WTC11 (cell line): ENCODE data around the gene ACOT6. TPM values are rescaled to one million over a fixed set of nuclear protein-coding genes. Genes with fewer than 3 reads are reported as not detected.

ENCODE experiments used
- ATAC-seq: fragments of 200-7000 bp; cut with Tn5 transposase; 2 replicates; pipeline ENCODE4 v1.10.0; 2021; ENCODE audit warnings: mild to moderate bottlenecking, moderate library complexity
- CTCF ChIA-PET: fragments of 300-600 bp; sonication (Branson Sonifier 250); formaldehyde crosslinking; loops from one replicate; lab custom pipeline; 2021; ENCODE audit warnings: antibody characterized with exemption; lab: Charles Lee
- POLR2A ChIA-PET: fragments of 350-600 bp; sonication (Branson Sonifier 250); formaldehyde crosslinking; loops from one replicate; lab custom pipeline; 2021; ENCODE audit warnings: antibody characterized with exemption; lab: Charles Lee
- DNase-seq: peaks from one replicate; pipeline ENCODE4 v3.0.0; 2021; ENCODE audit warnings: low spot score
- H3K27ac Mint-ChIP-seq: 2 replicates; pipeline ENCODE4 v1.8.0; 2021; ENCODE audit warnings: mixed read lengths
- H3K27me3 Mint-ChIP-seq: 2 replicates; pipeline ENCODE4 v1.8.0; 2021; ENCODE audit warnings: low read depth, mild to moderate bottlenecking, moderate library complexity, mixed read lengths
- H3K36me3 Mint-ChIP-seq: 2 replicates; pipeline ENCODE4 v1.8.0; 2021; ENCODE audit warnings: mixed read lengths
- H3K4me1 Mint-ChIP-seq: 2 replicates; pipeline ENCODE4 v1.8.0; 2022; ENCODE audit warnings: mixed read lengths
- H3K4me3 Mint-ChIP-seq: 2 replicates; pipeline ENCODE4 v1.8.0; 2021; ENCODE audit warnings: mild to moderate bottlenecking, moderate library complexity, mixed read lengths
- H3K9me3 Mint-ChIP-seq: 2 replicates; pipeline ENCODE4 v1.8.0; 2021; ENCODE audit warnings: mixed read lengths
- ELF4 ChIP-seq: sonication (generic); formaldehyde crosslinking; IDR thresholded peaks from 2 replicates; pipeline ENCODE4 v1.8.1; 2022; ENCODE audit warnings: low read depth, mild to moderate bottlenecking, moderate library complexity, missing genetic modification reagents
- EMX1 ChIP-seq: fragments of 250-450 bp; sonication (Bioruptor Pico); IDR thresholded peaks from 2 replicates; pipeline ENCODE4 v1.8.0; 2021; ENCODE audit warnings: mild to moderate bottlenecking
- ESRRA ChIP-seq: sonication (generic); formaldehyde crosslinking; IDR thresholded peaks from 2 replicates; pipeline ENCODE4 v1.8.1; 2022; ENCODE audit warnings: mild to moderate bottlenecking, missing genetic modification reagents, borderline replicate concordance
- MYBL2 ChIP-seq: sonication (generic); formaldehyde crosslinking; IDR thresholded peaks from 2 replicates; pipeline ENCODE4 v1.8.1; 2023; ENCODE audit warnings: mild to moderate bottlenecking, moderate library complexity, missing genetic modification reagents
- NFYB ChIP-seq: sonication (generic); formaldehyde crosslinking; conservative IDR thresholded peaks from 2 replicates; pipeline ENCODE4 v1.8.0; 2022; ENCODE audit warnings: low read depth, missing genetic modification reagents
- NR2C2 ChIP-seq: sonication (generic); formaldehyde crosslinking; IDR thresholded peaks from 2 replicates; pipeline ENCODE4 v1.8.0; 2022; ENCODE audit warnings: mild to moderate bottlenecking, missing genetic modification reagents
- TEAD4 ChIP-seq: sonication (generic); formaldehyde crosslinking; IDR thresholded peaks from 2 replicates; pipeline ENCODE4 v1.8.0; 2022; ENCODE audit warnings: mild to moderate bottlenecking, missing genetic modification reagents
- TP53 ChIP-seq: sonication (generic); formaldehyde crosslinking; IDR thresholded peaks from 2 replicates; pipeline ENCODE4 v1.8.1; 2023; ENCODE audit warnings: mild to moderate bottlenecking, missing genetic modification reagents
- ZBTB21 ChIP-seq: sonication (generic); formaldehyde crosslinking; IDR thresholded peaks from 2 replicates; pipeline ENCODE4 v1.8.1; 2023; ENCODE audit warnings: mild to moderate bottlenecking, missing genetic modification reagents, borderline replicate concordance
- ZNF219 ChIP-seq: sonication (generic); formaldehyde crosslinking; IDR thresholded peaks from 2 replicates; pipeline ENCODE4 v1.8.0; 2023; ENCODE audit warnings: missing genetic modification reagents, mild to moderate bottlenecking, borderline replicate concordance
- ZNF416 ChIP-seq: fragments of 250-450 bp; sonication (Bioruptor Pico); IDR thresholded peaks from 2 replicates; pipeline ENCODE4 v1.9.0; 2021; ENCODE audit warnings: mild to moderate bottlenecking, inconsistent platforms
- ZNF671 ChIP-seq: fragments of 250-450 bp; sonication (Bioruptor Pico); IDR thresholded peaks from 2 replicates; pipeline ENCODE4 v1.8.0; 2021; ENCODE audit warnings: mild to moderate bottlenecking
- total RNA-seq: library from RNA; stranded (reverse); gene quantifications from 3 replicates; pipeline ENCODE4 v1.2.3, GENCODE V29; 2021
- TF ChIP-seq, protein P1 (sequence below): sonication (generic); formaldehyde crosslinking; IDR thresholded peaks from 2 replicates; pipeline ENCODE4 v1.8.0; 2023; ENCODE audit warnings: mild to moderate bottlenecking, missing genetic modification reagents
- TF ChIP-seq, protein P2 (sequence below): fragments of 250-450 bp; sonication (Bioruptor Pico); IDR thresholded peaks from 2 replicates; pipeline ENCODE4 v1.9.0; 2021; ENCODE audit warnings: mild to moderate bottlenecking
- TF ChIP-seq, protein P3 (sequence below): sonication (generic); formaldehyde crosslinking; IDR thresholded peaks from 2 replicates; pipeline ENCODE4 v1.8.1; 2023; ENCODE audit warnings: mild to moderate bottlenecking, missing genetic modification reagents
- TF ChIP-seq, protein P4 (sequence below): sonication (generic); formaldehyde crosslinking; IDR thresholded peaks from 2 replicates; pipeline ENCODE4 v1.8.1; 2023; ENCODE audit warnings: mild to moderate bottlenecking, missing genetic modification reagents
- TF ChIP-seq, protein P5 (sequence below): fragments of 250-450 bp; sonication (Bioruptor Pico); IDR thresholded peaks from 2 replicates; pipeline ENCODE4 v1.8.0; 2021; ENCODE audit warnings: mild to moderate bottlenecking

Gene ACOT6
- total RNA-seq, 1 experiment from 2014 or later: 0.13 TPM

DNA sequence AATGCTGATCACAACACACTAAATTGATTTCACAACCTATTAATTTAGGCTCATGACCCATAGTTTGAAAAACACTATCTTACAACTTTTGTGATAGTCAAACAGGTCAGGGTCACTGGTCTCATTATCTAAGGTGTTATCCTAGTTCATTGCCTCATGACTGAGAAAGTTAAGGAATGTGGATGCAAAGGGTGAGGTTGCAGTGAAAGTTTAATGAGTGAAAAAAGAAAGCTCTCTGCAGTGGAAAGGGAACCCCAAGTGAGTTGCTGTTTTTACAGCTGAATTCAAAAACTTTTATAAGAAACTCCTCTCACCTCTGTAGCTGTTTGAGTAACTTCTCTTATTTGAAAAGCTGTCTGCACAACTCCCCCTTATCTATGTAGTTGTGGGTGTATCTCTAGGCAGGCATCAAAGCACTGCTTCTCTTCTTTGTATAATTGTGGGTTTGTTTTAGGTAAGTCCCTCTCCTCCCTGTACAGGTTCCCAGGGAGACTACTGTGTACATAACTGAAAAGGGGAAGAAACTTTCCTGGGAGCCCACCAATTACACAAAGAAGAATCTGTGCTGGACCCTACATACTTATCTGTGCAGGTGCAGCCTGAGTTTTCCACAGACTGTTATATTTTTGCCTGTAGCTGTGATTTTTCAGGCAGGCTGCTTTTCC is 51.4 kb downstream of the ACOT6 start:
- no peak for TF ChIP-seq TP53
- no peak for TF ChIP-seq ELF4
- no peak for TF ChIP-seq EMX1
- TF ChIP-seq, protein P1, sequence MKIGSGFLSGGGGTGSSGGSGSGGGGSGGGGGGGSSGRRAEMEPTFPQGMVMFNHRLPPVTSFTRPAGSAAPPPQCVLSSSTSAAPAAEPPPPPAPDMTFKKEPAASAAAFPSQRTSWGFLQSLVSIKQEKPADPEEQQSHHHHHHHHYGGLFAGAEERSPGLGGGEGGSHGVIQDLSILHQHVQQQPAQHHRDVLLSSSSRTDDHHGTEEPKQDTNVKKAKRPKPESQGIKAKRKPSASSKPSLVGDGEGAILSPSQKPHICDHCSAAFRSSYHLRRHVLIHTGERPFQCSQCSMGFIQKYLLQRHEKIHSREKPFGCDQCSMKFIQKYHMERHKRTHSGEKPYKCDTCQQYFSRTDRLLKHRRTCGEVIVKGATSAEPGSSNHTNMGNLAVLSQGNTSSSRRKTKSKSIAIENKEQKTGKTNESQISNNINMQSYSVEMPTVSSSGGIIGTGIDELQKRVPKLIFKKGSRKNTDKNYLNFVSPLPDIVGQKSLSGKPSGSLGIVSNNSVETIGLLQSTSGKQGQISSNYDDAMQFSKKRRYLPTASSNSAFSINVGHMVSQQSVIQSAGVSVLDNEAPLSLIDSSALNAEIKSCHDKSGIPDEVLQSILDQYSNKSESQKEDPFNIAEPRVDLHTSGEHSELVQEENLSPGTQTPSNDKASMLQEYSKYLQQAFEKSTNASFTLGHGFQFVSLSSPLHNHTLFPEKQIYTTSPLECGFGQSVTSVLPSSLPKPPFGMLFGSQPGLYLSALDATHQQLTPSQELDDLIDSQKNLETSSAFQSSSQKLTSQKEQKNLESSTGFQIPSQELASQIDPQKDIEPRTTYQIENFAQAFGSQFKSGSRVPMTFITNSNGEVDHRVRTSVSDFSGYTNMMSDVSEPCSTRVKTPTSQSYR (CRISPR knock-in tag): no peak
- TF ChIP-seq, protein P2, sequence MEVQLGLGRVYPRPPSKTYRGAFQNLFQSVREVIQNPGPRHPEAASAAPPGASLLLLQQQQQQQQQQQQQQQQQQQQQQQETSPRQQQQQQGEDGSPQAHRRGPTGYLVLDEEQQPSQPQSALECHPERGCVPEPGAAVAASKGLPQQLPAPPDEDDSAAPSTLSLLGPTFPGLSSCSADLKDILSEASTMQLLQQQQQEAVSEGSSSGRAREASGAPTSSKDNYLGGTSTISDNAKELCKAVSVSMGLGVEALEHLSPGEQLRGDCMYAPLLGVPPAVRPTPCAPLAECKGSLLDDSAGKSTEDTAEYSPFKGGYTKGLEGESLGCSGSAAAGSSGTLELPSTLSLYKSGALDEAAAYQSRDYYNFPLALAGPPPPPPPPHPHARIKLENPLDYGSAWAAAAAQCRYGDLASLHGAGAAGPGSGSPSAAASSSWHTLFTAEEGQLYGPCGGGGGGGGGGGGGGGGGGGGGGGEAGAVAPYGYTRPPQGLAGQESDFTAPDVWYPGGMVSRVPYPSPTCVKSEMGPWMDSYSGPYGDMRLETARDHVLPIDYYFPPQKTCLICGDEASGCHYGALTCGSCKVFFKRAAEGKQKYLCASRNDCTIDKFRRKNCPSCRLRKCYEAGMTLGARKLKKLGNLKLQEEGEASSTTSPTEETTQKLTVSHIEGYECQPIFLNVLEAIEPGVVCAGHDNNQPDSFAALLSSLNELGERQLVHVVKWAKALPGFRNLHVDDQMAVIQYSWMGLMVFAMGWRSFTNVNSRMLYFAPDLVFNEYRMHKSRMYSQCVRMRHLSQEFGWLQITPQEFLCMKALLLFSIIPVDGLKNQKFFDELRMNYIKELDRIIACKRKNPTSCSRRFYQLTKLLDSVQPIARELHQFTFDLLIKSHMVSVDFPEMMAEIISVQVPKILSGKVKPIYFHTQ (CRISPR knock-in tag): no peak
- TF ChIP-seq MYBL2: no peak
- TF ChIP-seq, protein P3, sequence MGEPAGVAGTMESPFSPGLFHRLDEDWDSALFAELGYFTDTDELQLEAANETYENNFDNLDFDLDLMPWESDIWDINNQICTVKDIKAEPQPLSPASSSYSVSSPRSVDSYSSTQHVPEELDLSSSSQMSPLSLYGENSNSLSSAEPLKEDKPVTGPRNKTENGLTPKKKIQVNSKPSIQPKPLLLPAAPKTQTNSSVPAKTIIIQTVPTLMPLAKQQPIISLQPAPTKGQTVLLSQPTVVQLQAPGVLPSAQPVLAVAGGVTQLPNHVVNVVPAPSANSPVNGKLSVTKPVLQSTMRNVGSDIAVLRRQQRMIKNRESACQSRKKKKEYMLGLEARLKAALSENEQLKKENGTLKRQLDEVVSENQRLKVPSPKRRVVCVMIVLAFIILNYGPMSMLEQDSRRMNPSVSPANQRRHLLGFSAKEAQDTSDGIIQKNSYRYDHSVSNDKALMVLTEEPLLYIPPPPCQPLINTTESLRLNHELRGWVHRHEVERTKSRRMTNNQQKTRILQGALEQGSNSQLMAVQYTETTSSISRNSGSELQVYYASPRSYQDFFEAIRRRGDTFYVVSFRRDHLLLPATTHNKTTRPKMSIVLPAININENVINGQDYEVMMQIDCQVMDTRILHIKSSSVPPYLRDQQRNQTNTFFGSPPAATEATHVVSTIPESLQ (CRISPR knock-in tag): no peak
- no peak for TF ChIP-seq ESRRA (CRISPR knock-in tag)
- no peak for TF ChIP-seq ZNF219 (CRISPR knock-in tag)
- TF ChIP-seq ZNF416 (CRISPR knock-in tag): no peak
- Mint-ChIP-seq H3K27ac (peak overlapping the region; percentile 29; the same call in 1 of the 2 replicates), H3K27me3 (no peaks in the 10 kb centered on the region), H3K9me3 (peaks cover 8% of the 10 kb centered on the region), H3K4me1 (no peaks in the 10 kb centered on the region), H3K4me3 (no peak overlapping the region), H3K36me3 (peaks cover 8% of the 10 kb centered on the region)
- CTCF ChIA-PET: interaction anchor here (0.7 kb wide), 1 partner anchor 38 kb away, joined by 5 read pairs; no protein-coding TSS in a partner anchor
- POLR2A ChIA-PET: no interaction called here
- ATAC-seq: no peak
- no peak for DNase-seq

DNA sequence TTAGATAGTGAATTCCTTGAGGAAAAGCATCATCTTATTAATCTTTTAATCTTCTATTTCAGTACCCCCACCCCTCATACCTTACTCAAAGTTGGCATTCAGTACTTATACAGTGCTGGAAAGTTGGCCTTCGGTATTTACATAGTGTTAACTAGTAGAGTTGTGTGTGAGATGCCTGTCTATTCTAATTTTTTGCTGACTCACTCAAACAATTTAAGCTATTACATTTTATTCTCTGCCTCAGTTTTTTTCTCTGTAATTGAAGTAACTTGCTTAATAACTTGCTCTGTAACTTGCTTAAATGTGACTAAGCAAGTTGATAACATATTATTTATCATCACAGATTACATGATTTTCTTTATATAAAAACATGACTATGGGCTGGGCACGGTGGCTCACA is 52.8 kb downstream of the ACOT6 start:
- peaks cover 8% of the 10 kb centered on the region for H3K9me3 Mint-ChIP-seq
- TF ChIP-seq ZNF671 (no peak), NFYB (CRISPR knock-in tag) (no peak), EMX1 (no peak), ZBTB21 (CRISPR knock-in tag) (no peak), MYBL2 (no peak), NR2C2 (no peak), TEAD4 (CRISPR knock-in tag) (no peak)
- TF ChIP-seq, protein P4, sequence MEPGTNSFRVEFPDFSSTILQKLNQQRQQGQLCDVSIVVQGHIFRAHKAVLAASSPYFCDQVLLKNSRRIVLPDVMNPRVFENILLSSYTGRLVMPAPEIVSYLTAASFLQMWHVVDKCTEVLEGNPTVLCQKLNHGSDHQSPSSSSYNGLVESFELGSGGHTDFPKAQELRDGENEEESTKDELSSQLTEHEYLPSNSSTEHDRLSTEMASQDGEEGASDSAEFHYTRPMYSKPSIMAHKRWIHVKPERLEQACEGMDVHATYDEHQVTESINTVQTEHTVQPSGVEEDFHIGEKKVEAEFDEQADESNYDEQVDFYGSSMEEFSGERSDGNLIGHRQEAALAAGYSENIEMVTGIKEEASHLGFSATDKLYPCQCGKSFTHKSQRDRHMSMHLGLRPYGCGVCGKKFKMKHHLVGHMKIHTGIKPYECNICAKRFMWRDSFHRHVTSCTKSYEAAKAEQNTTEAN (CRISPR knock-in tag): no peak
- TF ChIP-seq, protein P5, sequence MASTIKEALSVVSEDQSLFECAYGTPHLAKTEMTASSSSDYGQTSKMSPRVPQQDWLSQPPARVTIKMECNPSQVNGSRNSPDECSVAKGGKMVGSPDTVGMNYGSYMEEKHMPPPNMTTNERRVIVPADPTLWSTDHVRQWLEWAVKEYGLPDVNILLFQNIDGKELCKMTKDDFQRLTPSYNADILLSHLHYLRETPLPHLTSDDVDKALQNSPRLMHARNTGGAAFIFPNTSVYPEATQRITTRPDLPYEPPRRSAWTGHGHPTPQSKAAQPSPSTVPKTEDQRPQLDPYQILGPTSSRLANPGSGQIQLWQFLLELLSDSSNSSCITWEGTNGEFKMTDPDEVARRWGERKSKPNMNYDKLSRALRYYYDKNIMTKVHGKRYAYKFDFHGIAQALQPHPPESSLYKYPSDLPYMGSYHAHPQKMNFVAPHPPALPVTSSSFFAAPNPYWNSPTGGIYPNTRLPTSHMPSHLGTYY: no peak
- TF ChIP-seq, protein P3 (CRISPR knock-in tag): no peak
- POLR2A ChIA-PET: interaction anchor here (0.6 kb wide), 1 partner anchor 30 kb away, joined by 3 read pairs; no protein-coding TSS in a partner anchor
- DNase-seq: no peak
- no peaks in the 10 kb centered on the region for H3K27me3 Mint-ChIP-seq
- ATAC-seq: no peak
- CTCF ChIA-PET: no interaction called here
- H3K4me3 Mint-ChIP-seq: no peak overlapping the region
- no peaks in the 10 kb centered on the region for H3K4me1 Mint-ChIP-seq
- no peak overlapping the region for H3K27ac Mint-ChIP-seq
- peaks cover 8% of the 10 kb centered on the region for H3K36me3 Mint-ChIP-seq
